ENCODE data around the gene GDPD5.

Gene GDPD5

GRCh38 chr11:75469785-75470405 lies 55.8 kb downstream of the GDPD5 start:
- DNase-seq, result no peak

DNA sequence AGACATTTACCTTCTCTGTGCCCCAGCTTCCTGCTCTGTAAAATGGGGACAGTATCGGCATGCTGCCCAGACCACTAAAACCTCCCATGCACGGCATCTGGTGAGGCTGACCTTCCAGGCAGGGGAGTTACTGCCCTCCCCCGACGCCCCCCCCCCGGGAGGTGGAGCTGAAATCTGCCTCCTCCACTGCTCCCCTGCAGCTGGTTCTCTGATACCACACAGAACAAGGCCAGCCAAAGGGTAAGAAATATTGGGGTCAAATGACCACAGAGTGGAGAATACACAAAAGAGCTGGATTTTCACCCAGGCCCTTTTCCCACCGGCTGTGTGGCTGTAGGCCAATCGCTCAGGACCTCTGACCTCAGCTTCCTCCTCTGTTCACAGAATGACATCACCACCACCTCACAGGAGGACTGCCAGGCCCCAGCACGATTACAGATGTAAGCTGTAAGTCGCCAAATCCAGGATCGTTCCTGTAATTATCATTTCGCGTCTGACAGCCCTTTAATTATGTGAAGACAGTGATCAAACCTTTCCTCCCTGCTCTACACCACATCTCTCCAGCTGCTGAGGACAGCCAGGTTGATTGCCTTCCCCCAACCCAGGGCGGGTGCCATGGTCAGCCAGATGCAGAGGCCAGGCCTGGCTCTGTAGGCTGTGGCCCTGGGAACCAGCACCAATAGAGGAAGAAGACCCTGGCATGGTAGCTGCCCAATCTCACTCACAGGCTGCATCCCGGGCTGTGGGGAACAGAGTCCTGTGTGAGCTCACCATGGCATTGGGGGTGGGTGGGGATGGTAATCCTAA lies 57.0 kb downstream of the GDPD5 start:
- DNase-seq, result no peak

- DNase-seq, result no peak
These were observed 57.9 kb downstream of the GDPD5 start for GRCh38 chr11:75467881-75468280.

DNA sequence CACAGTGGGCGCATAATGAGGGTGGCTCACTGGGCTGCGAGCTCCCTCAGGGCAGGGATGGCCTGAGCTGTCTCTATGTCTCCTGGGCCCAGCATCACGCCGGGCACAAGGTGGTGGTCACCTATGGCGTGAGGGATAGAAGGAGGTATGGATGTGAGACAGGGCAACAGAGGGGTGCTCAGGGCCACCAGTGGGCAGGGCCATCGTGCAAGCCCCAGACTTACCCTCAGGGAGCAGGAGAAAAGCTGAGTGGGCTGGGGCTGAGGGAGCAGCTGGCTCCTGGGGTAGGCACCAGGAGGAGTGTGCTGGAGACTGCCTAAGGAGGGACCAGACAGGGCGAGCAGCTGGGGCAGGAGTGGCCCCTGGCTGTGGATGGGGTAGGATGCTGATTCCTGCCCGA lies 58.4 kb downstream of the GDPD5 start:
- no peak for DNase-seq

DNA sequence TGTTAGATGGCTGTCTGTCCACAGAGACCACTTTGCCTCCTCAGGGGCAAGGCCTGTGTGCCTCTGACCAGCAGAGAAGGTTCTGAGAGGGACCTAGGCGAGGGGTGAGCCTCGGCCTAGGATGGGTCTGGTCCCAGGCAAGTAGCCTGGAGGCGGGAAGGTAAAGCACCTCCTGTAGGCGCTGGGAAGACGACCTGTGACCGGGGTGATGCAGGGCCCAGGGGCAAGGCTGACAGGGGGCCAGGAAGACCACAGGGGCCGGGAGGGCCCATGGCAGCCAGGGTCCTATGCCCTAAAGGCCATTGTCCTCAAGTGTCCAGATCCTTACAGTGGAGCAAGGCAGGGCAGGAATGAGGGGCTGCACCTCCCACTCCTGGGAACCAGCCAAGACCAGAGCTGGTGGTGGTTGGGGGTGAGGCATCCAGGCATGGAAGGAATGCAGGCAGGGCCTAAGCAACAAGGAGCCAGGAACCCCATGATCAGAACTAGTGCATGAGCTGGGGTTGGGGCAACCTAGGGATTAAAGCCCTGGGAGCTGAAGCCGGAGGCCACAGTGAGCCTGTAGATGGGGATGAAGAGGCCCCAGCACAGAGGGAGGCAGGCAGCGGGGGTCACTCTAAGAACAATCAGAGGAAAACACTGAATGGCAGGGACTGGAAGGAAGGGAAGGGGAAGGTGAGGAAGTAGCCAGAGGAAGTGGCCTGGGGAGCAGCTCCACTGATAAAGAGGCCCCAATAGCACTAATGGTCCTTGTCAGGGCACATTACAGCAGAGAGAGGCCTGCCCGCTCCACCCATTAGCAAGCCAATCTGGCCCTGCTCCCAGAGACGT lies 59.8 kb downstream of the GDPD5 start:
- no peak for DNase-seq

GRCh38 chr11:75463106-75463774 lies 62.5 kb downstream of the GDPD5 start:
- no peak for DNase-seq

DNA sequence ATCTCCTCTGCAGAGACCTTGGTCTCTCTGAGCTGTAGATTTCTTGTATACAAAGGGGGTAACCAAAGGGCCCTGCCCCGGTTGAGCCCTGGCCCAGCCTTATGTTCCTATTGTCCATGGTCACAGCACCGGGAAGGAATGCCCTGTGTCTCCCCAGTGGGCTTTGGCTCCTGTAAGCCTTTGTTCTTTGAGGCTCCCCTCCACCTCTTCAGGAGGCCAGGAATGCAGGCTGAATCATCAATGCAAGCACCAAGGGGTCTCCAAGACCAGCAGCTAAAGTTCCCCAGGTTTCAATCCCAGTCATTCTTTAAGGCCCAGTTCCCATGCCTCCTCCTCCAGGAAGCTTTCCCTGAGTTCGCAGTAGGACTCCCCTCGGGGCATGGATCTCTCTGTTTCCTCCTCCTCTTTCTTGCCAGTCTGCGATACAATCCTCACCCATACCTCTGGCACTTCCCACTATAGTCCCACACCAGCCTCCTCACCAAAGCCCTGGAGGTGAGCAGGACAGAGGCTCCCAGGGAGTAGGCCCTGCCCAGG lies 63.6 kb downstream of the GDPD5 start:
- DNase-seq, result no peak

DNA sequence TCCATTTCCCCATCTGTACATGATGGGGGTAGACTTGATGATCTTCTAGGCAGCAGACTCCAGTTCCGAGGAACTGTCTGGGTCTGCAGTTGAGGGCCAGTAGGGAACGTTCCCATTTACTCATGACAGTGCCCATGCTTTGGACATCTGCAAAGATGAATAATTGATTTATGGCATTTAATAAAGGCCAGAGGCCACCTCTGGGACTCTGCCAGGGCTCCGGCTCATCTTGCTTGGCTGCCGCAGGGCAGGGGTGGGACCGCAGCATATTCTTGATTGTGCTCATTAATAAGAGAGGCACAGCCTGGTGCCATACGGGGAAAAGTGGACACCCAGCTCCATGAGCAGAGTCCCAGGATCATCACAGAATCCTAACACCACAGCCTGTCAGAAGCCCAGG lies 64.6 kb downstream of the GDPD5 start:
- DNase-seq, result no peak

DNA sequence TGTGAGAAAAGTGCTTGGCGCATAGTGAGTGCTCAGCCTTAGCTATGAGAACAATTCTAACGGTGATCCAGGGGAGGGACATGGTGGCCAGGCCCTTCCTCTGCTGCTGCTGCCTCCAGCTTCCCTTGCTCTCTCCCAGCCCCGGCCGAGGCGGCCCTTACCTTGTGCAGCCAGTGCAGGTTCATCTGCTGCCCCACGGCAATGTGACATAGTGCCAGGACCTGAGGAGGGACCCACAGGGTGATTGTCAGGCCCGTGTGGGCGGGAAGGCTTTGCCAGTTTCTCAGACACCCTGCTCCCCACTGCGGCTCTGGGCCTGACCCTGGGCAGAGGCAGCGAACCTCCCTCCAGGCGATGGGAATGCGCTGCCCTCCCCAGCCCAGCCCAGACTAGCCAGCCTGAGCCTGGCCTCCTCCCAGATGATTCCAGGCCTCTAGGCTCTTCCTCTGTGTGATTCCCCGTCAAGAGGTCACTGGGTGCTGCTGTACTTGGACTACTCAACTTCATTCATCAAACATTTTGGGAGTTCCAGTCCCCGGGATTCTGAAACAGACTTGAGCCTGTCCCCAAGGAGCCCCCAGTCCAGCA lies 69.1 kb downstream of the GDPD5 start:
- DNase-seq, result no peak

GRCh38 chr11:75454987-75455386 lies 70.8 kb downstream of the GDPD5 start:
- DNase-seq, result no peak

DNA sequence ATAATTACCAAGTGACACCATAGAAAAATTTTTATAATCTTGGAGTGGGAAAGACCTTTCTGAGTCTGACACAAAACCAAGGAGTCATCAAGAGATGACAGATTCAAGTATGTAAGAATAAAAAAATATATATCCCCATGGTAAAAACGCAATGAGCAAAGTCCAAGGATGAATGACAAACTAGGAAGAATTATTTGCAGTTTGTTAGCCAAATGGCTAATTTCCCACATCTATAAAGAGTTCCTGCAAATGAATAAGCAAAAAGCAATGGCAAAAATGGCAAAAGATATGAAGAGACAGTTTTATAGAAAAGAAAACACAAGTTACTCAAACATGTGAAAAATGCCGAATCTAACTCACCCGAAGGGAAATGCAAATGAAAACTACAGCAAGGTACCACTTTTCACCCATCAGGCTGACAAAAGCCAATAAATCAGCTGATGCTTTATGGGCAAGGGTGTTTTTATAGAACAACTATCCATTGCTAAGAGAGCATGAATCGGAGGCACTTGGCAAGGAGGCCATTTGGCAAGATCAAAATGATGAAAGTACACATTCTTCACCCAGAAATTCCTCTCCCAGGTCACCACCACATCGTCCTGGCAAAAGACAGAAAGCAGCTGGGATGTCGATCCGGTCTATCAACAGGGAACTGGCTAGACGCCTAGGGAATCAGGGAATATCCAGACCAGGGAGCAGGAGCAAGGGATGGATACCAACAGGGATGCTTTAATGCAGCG lies 71.7 kb downstream of the GDPD5 start:
- DNase-seq, result no peak

- DNase-seq, result no peak
These were observed 74.6 kb downstream of the GDPD5 start for GRCh38 chr11:75450826-75451821.

DNA sequence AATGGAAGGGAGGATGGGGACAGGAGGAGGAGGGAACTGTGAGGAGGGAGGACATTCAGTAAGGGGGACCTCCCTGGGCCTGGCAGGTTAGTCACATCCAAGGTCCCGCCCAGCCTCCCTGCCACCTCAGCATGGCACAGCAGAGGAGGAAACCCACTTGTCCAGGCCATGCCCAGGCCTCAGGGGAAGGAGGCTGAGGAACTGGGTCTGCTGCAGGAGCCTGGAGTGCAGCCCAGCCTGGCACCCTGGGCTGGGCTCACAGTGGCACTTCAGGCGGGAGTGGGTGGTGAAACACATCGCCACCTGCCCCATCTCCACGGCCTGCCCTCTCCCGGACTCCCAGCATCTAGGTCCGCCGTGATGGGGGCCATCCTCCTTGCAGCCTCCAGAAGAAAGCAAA lies 75.5 kb downstream of the GDPD5 start:
- DNase-seq, result no peak

DNA sequence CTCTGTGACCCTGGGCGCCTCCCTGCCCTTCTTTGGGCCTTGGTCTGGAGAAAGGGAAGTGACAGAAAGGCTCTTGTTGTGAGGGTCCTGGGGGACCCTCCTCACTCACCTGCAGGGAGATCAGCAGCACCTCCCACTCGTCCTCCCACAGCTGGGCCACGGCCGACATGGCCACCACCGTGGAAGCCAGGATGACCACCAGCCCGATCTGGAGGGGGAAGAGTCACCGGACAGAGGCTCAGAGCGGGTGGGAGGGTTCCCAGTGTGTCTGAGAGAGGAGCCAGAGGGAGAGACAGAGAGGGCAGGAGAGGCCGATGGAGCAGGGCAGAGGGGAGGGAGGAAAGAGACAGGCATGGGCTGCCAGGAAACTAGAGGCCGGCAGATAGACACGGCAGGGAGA lies 76.0 kb downstream of the GDPD5 start:
- no peak for DNase-seq

GRCh38 chr11:75449271-75449670 lies 76.5 kb downstream of the GDPD5 start:
- no peak for DNase-seq

GRCh38 chr11:75447415-75447814 lies 78.3 kb downstream of the GDPD5 start:
- DNase-seq, result no peak

DNA sequence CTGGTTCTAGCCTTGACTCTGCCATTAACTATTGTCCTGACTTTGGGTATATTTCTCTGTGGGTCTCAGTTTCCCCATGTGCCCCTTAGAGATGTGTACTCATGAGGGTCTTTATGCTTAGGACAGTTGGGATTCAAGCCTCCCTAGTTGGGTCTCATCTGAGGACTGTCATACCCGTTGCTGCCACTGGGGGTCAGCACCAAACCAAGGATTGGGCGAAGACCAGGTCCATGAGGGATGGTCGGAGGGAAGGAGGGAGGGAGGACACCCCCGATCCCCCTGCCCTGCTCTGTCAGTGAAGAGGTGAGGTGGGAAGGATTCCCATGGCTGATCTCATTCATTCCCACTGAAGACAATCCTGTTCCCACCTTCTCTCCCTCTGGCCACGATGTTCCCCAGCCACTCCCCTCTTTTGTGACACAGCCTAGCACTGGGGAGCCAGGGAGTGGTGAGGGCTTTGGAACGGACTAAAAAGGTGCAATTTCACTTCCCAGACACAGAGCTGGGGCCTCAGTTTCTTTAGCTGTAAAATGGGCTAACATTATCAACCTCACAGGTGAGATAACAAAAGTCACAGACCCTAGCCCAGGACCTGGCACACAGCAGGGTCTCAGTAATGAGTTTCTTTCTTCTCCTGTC lies 80.3 kb downstream of the GDPD5 start:
- DNase-seq, result peak; percentile 64

- no peak for DNase-seq
These were observed 82.7 kb downstream of the GDPD5 start for GRCh38 chr11:75443043-75443442.

GRCh38 chr11:75442161-75442885 lies 83.4 kb downstream of the GDPD5 start:
- no peak for DNase-seq

Measured in CD4-positive, alpha-beta T cell treated with Interleukin-4 for 4 hours (primary cell).